Measurements from ENCODE around the gene SPINT3.

DNA sequence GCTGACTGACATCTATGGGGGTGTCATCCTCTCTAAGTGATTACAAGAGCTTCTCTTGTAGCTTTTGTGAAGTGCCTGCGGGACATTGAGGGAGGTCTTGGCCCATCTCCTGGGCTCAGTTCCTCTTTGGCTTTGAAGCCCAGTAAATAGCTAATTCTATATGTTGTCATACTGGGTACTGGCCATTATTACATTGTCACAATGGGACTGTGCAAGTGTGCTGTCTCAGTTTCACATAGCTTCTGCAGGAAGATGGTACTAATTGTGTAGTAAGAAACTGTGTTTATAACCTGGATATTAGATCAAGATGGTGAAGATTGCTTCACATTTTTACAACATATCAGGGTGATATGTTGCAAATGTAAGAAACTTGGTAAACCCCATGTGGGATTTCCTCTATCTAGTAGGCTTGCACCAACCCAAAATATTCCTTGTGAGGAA is 19.9 kb downstream of the SPINT3 start:
- TF ChIP-seq POLR2A (IDR thresholded peaks at IDR 0.05) (no peak), CTCF (IDR thresholded peaks at IDR 0.05) (no peak)

Data from lower leg skin (tissue), 3 donors.